Kidney capillary endothelial cell (primary cell): ENCODE results near the gene HAPLN3.
A peak's percentile ranks its signal among the peaks of the same experiment; 100 is the strongest.
"Not testable (repeated sequence)": the region's sequence is repeated elsewhere in the genome, so short reads cannot be mapped to it uniquely, and the experiment has no call there.

Source experiments
- DNase-seq: peaks from one replicate; pipeline ENCODE4 v3.0.0-alpha.2; 2018; ENCODE audit warnings: low spot score

HAPLN3 gene, protein sequence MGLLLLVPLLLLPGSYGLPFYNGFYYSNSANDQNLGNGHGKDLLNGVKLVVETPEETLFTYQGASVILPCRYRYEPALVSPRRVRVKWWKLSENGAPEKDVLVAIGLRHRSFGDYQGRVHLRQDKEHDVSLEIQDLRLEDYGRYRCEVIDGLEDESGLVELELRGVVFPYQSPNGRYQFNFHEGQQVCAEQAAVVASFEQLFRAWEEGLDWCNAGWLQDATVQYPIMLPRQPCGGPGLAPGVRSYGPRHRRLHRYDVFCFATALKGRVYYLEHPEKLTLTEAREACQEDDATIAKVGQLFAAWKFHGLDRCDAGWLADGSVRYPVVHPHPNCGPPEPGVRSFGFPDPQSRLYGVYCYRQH

DNA sequence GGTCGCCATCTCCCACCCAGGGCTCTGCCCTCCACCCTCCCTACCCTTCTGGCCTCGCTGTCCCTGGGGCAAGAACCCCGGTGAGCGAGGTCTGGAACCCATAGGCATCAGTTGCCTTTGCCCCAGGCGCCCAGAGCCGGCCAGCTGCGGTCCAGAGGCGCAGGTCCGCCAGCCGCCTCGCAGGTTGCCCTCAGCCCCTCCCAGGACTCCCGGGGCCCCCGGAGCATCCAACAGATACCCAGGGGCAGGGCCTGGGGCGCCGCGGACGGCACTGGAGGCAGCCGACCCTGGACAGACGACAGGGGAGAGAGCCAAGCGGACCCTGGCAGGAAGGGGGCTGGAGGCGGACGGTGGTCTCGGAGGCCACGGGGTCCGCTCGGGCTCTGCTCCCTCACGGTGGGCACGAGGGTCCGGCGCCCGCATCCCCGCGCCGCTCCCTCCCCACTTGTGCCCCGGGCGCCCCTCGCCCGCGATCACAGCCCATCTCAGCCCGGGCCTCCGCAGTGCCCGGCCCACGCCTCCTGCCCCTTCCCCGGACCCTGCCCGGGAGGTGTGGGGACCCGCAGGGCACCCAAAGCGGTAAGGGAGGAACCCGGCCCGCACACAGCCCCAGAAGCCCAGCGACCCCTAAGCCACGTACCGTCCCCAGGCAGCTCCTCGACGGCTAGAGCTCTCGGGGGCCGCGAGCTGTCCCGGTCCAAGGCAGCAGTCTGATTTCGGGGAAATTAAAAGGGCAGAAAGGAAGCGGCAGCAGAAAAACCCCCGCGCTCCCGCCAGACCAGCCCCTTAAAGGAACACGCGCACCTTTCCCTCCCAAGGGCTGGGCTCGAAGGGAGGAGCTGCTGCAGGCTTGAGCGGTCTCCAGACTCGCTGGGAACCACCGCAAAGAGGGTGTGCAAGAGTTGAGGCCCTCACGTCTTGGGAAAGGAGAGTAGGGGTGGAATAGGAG lies at the start of gene HAPLN3:
HAPLN3 (minus strand) TSS at position 726 of the 949 bp plus-strand sequence. CDS start 8,246 bp downstream, outside the sequence.
- DNase-seq, result no peak

DNA sequence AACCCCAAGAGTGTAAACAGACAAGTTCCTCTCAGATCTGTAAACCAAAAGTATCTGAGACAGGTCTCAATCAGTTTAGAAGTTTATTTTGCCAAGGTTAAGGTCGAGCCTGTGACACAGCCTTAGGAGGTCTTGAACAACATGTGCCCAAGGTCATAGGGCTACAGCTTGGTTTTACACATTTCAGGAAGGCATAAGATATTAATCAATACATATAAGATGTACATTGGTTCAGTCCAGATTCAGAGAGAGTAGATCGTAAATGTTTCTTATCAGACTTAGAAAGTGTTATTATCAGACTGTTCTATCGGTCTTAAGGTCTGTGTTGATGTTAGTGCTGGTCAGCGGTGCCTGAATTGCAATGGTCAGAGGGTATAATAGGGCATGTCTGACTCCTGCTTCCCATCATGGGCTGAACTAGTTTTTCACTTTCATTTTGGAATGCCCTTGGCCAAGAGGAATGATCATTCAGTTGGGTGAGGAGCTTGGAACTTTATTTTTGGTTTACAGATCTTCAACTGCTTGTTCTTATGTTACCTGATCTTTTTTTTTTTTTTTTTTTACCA lies 44.8 kb upstream of the HAPLN3 start:
- DNase-seq, result no peak

DNA sequence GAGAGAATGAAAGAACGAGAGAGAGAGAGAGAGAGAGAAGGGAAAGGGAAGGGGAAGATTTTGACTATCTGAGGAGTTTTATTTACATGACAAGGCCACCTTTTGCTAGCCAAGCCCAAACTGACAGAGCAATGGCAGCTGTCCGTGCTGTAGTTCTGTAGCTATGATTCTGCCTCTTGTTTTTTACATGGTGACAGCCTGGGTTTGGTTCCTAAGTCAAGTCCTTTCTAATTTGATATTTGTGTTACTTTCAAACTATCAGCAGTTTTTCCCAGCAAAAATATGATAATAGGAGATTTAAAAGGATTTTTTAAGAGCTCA lies 44.1 kb upstream of the HAPLN3 start:
- no peak for DNase-seq

DNA sequence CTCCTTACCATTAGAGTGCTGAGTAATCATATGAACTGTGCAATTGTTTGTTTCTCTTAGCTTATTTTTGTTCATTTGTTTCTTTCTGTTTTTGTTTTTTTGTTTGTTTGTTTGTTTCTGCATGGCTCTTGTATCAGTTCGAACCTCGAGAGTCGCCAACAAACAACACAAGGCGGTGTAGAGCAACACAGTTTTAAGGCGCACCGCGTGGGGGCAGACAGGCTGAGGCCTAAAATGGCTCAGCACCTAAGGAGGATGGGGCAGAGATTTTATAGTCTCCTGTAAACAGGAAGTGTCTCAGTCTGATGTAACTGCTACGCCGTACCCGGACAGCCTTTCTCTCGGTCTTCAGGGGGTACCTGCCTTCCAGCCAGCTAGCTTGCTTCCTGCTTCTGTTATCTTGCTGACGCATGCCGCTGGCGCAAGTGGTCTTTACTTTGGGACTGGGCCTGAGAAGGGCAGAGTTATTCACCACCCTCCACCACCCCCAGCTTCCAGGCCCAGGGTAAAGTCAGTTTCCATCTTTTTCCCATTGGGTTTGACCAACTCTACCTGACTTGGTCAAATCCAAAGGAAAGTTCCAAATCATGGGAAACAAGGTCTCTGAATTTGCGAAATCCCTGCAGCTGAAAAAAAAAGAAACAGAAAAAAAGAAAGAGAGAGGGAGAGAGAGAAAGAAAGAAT lies 43.6 kb upstream of the HAPLN3 start:
- peak; percentile 11 for DNase-seq

DNA sequence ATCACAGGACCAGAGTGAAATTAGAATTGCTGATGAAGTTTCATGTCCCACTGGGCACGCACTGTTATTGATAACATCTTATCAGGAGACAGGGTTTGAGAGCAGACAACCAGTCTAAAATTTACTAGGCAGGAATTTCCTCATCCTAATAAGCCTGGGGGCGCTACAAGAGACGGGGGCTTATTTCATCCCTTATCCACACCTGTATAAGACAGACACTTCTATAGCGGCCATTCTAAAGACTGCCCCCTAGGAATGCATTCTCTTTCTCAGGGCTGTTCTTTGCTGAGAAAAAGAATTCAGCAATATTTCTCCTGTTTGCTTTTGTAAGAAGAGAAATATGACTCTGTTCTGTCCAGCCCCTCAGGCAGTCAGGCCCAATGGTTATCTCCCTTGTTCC lies 39.1 kb upstream of the HAPLN3 start:
- DNase-seq, result not testable (repeated sequence)

DNA sequence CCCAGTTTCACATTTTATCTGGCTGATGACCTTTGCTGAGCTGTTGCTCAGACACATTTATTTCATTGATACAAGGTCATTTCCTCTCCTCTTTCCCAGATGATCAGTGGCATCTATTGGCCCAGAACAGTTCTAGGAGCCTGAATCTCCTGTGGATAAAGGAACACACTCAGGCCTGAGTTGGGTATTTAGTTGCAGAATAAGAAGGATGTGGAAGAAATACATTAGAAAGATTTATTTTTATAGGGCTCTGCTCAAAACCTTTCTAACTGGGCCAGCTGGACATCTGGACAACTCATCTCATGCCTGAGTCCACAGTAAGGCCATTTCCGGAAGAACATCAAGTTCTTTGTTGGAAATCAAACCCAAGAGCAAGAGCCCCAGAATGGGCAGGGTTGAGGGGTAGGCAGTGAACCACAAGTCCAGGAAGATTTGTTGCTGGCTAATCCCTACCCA lies 37.6 kb upstream of the HAPLN3 start:
- no peak for DNase-seq

DNA sequence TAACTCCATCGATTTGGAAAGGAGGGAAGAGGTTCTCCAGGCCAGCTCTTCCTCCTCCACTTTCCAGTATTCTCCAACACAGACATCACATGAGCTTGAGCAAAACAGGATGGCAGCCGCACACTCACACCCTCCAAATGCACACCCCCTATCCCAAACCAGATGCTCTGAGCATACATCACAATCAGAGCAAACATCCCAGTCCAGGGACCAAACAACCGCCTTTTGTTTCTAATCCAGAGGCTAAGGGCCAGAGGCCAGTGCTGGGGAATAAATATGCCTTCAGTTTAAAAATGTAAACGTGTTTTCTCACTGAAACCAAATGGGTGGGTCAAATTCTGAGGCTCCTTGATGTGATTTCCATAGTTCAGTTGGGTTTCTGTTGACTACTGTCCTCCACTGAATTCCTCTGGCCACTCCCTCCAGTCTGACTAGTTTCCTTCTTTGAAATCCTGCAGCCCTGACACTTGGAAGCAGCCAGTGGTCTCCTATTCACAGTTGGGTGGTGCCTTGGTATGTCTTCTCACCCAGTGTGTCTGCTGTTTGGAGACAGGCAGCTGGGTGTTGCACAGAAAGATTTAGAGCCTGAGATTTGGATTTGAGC lies 37.0 kb upstream of the HAPLN3 start:
- no peak for DNase-seq

DNA sequence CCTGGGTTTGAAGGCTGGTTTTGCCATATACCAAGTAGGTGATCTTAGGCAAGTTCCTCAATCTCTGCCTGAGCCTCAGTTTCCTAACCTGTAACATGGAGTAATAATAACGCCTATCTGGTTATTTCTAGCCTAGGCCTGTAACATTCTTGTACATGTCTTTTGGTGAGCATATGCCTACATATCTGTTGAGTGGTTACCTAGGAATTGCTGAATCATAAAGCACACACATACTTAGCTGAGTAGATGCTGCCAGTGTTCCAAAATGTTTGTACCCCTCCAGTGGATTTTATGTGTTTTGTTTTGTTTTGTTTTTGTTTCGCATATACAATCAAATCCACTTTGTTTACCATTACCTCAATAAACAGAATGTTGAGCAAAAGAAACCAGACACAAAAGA lies 35.2 kb upstream of the HAPLN3 start:
- DNase-seq, result no peak

DNA sequence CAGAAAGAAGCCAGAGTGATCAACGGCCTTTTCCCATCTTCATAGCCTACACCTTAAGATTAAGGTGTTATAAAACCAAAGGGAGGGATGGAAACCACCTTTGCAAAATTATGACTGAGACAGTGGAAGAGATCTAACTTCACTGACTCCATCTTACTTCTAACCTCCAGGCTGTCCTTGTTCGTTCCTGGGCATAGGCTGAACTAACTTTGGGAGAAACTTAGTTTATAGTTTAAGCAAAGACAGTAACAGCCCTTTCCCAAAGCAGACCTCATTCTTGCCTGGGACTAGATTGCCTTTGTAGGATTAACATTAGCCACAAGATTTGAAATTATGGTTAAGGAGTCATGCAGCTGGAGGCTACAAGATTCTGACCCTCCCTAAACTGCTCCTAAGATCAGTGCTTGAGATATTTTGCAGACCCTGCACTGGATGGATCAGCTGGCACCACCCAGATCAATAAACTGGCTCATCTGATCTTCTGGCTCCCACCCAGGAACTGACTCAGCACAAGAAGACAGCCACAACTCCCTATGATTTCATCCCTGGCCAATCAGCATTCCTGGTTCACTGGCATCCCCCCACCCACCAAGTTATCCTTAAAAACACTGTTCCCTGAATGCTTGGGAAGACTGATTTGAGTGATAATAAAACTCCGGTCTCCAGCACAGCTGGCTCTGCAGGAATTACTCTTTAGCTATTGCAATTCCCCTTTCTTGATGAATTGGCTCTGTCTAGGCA lies 34.2 kb upstream of the HAPLN3 start:
- DNase-seq, result not testable (repeated sequence)

DNA sequence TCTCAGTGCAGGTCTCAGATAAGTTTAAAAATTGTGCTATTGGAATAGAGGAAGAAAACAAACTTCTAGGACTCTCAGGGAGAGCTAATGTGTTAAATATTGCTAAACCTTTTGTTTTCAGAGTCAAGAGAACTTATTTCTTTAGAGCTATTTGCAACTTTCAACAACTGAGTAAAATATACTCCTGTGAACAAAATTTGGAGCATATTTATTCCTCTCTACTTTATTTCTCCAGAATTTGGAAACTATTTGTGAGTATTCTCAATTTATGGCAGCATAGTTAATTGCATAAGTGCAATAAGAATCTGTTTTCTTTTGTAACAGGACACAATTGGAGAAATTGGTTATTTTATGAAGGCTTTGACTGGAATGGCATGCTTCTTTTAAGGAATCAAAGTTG lies 32.8 kb upstream of the HAPLN3 start:
- not testable (repeated sequence) for DNase-seq

DNA sequence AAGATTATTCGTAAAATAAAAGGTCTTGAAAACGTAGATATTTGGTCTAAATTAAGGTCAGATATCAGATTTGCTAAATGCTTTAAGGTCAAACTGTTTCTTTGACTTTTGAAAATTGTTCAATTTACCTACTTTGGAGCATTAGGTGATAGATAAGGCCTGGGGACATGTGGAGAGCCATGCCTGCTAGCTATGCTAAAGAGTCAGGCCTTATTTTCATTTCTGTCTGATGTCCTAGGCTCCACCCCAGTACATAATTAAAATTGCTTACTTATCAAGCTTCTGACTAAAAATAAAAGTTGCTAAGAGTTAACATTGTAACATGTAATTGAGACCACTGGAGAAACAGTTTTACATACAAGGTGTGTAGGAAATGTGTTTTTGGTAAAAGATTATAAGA lies 30.3 kb upstream of the HAPLN3 start:
- not testable (repeated sequence) for DNase-seq

DNA sequence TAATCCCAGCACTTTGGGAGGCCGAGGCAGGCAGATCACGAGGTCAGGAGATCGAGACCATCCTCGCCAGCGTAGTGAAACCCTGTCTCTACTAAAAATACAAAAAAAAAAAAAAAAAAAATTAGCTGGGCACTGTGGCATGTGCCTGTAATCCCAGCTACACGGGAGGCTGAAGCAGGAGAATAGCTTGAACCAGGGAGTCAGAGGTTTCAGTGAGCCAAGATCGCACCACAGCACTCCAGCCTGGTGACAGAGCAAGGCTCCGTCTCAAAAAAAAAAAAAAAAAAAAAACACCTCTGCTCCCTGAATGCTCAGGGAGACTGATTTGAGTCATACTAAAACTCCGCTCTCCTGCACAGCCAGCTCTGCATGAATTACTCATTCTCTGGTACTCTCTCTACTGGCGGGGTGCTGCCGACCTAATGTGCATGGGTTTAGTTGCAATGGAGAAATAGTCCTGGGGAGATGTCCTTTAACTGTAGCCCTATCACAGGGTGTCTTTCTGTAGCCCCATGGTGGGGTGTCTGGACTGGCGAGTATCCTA lies 25.6 kb upstream of the HAPLN3 start:
- DNase-seq, result not testable (repeated sequence)

DNA sequence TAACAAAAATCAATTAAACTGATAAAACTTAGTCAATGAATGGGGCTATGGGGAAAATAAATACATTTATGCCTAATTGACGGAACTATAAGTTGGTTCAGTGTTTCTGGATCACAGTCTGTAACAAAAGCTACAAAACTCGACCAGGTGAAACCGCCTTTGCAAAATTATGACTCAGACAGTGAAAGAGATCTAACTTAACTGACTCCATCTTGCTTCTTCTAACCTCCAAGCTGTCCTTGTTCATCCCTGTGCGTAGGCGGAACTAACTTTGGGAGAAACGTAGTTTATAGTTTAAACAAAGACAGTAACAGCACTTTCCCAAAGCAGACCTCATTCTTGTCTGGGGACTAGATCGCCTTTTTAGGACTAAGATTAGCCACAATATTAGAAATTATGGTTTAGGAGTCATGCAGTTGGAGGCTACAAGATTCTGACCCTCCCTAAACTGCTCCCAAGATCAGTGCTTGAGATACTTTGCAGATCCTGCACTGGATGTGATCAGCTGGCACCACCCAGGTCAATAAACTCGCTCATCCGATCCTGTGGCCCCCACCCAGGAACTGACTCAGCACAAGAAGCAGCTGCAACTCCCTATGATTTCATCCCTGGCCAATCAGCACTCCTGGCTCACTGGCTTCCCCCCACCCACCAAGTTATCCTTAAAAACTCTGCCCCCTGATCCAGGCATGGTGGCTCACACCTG lies 25.0 kb upstream of the HAPLN3 start:
- no peak for DNase-seq

DNA sequence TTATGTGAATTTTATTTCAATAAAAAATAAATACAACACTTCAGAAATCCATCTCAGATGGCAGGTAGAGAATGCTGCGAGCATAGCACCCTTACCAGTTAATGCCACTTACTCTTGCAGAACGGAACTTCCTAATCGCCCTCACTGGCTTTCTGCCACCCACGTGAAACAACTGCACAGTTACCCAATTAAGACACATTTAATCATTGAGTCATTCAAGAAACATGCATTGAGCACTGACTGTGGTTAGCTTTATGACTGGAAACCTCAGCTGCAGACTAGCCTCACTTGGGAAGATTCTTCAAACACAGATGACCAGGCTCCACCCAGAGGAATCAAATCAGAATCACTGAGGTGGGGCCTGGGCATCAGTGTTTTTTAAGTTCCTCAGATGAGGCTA lies 23.4 kb upstream of the HAPLN3 start:
- DNase-seq, result no peak

DNA sequence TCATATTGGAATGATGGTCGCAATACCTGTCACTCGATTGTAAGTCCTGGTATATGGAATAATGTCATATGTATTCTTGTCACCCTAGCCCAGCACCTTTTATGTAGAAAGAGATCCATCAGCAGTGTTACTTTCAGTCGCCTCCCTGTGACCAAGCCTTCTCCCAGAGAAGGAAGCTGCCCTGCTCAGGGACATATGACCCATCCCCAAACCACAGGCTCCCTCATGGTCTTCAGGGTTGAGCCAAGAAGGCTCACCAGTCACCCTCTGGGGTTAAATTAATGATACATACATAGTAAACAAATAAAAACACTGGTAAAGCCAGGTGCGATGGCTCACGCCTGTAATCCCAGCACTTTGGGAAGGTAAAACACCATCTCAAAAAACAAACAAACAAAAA lies 22.4 kb upstream of the HAPLN3 start:
- DNase-seq, result no peak

DNA sequence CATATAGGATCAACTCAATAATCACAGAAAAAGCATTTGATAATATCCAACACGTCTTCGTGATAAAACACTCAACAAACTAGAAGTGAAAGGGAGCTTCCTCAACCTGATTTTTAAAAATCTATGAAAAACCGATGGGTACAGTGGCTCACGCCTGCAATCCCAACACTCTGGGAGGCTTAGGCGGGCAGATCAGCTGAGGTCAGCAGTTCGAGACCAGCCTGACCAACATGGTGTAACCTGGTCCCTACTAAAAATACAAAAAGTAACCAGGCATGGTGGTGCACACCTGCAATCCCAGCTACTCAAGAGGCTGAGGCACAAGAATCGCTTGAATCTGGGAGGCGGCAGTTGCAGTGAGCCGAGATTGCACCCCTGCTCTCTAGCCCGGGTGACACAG lies 20.0 kb upstream of the HAPLN3 start:
- no peak for DNase-seq

DNA sequence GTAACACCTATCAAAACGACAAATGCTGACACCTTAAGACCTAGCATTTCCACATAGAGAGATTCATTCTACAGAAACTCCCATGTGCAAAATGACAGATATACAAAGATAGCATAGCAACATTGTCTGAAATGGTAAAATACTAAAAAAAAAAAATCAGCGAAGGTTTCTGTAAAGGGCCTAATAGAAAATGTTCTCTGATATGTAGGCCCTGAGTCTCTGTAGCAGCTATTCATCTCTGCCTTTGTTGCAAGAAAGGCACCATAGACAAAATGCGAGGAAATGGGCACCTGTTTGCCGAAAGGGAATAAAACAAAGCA lies 18.5 kb upstream of the HAPLN3 start:
- no peak for DNase-seq

DNA sequence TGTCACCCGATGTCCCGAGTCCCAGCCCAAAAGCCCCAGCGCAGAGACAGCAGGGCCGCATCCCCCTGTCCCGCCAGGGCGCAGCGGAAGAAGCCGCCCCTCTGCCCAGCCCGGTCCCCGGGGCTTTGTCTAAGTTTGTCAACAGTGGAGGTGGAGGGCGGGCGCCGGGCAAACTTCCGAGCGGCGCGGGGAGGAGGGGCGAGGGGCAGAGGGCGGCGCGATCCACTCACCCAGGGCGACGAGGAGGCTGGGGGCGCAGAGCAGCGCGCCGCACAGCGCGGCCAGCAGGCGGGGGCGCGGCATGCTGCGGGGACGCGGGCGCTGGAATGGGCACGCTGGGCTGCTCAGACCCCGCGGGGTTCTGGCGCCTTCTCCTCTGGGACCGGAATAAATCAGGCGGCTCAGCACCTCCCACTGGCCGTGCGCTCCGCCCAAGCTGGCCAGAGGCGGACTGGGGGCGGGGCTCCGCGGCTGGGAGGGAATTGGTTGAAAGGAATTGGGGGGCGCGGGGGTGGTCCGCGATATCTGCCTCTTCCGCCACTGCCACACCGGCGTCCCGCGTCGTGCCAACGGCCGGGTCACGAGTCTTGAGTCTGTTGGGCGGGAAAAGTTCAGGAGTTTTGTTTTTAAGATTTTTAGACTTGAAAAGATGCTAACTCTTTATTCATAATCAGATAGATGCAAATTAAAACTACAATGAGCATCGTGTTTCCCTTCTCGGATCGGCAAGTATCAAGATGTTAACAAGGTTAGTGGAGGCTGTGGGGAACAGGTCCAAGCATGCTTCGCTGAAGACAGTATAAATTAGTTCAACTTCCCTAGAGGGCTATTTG lies 17.9 kb upstream of the HAPLN3 start, which contains the start of gene MFGE8:
MFGE8 (minus strand) TSS at position 363 of the 833 bp plus-strand sequence; CDS start at position 303, 60 bp downstream.
- DNase-seq, result peak; percentile 55

DNA sequence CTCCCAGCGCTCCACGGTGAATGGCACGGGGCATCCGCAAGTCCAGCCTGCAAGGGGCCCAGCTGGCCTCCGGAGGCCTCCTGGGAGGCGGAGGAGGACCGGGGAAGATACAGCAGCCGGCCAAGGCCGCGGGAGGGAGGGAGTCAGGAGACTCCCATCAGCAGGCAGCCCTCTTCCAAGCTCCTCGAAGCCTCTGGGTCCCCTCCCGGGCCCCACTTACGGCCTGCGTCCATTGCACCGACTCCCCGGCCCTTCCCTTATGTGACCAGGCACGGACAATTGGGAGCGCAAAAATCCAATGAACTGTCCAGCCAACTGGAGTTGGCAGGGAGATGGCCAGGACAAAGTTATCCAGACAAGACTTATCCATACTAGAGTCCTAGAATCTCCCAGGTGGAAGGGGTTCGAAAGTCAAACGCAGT lies 17.2 kb upstream of the HAPLN3 start:
- peak; percentile 20 for DNase-seq
